ENCODE results near the gene RALGDS.
A peak's percentile ranks its signal among the peaks of the same experiment; 100 is the strongest.
"Not testable (repeated sequence)": the region's sequence is repeated elsewhere in the genome, so short reads cannot be mapped to it uniquely, and the experiment has no call there.

The RALGDS gene

GRCh38 chr9:133106511-133107244 is 14.4 kb downstream of the RALGDS start:
- DNase-seq (ENCODE audit: low spot score): no peak

- no peak for DNase-seq (ENCODE audit: low spot score)
These were observed 15.6 kb downstream of the RALGDS start for GRCh38 chr9:133105461-133105770.

GRCh38 chr9:133104718-133105460 is 16.2 kb downstream of the RALGDS start:
- no peak for DNase-seq (ENCODE audit: low spot score)

GRCh38 chr9:133103987-133104505 is 17.0 kb downstream of the RALGDS start:
- no peak for DNase-seq (ENCODE audit: low spot score)

- peak; percentile 59 for DNase-seq (ENCODE audit: low spot score)
These were observed 17.7 kb downstream of the RALGDS start for GRCh38 chr9:133103183-133103986.

DNA sequence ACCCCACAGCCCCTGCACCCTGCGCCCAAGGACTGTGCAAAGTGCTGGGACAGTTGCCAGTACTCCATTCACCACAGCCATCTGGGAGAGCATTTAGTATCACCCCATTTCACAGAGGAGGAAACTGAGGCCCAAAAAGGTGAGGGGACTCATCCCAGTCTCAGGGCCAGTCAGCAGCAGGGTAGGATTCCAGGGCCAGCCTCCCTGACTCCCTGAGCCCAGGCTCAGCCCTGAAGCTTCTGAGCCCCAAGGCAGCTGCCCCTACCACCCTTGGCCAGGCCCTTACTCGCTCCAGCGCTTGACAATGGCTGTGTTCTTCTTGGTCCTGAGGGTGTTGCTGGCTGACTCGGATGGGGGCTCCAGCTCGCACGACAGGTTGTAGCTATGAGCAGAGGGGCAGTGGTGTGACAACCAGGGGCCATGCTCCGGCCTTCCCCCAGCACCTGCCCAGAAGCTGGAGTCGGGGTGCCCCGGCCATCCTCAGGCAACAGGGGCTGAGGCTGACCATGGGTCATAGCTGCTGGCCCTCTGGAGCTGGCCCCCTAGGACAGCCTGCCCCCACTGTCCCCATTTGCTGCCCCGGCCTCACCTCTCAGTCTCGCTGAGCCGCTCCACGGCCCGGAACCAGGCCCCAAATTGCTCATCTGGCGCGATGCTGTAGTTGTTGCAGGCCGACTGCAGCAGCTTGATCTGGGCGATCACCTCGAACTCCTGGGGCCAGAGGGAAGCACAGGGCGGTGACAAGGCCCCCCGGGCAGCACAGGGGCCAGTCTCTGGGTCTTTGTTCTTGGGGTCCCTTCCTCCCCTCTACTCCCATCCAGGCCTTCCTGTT is 18.6 kb downstream of the RALGDS start:
- no peak for DNase-seq (ENCODE audit: low spot score)

- no peak for DNase-seq (ENCODE audit: low spot score)
These were observed 19.5 kb downstream of the RALGDS start for GRCh38 chr9:133101356-133102189.

- no peak for DNase-seq (ENCODE audit: low spot score)
These were observed 20.3 kb downstream of the RALGDS start for GRCh38 chr9:133100506-133101355.

DNA sequence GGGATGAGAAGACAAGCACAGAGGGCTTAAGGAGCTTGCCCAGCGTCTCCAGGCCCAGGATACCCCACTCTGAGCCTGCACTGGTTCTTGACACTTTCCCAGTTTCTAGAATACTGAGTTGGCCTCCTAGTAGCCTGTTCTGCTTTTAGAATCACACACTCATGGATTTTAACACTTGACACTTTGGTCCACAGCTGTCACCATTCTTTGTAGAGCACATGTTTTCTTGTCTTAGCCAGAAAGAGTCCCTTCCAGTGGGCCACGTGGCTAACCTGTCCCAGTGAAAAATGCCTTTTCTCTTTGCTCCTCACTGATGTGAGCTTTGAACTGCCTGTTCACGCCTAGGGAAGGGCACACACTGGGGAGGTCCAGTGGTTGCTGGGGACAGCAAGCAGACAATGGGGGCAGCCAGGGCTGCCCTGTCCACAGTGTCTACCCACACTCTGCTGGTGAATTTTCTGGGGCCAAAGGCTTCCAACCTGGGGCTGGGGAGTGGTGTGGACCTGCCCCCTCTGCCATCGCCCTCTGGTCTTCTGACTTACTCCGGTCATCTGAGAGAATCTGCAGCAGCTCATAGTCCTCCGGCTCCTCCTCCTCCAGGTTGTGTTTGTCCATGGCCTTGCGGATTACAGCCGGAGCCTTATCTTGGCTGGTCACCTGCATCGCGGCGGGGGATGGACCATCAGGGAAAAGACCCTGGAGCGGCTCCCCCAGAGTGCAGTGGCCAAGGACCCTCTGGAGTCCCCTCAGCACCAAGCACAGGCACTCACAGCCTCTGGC is 21.1 kb downstream of the RALGDS start:
- DNase-seq (ENCODE audit: low spot score): no peak

- DNase-seq (ENCODE audit: low spot score): no peak
These were observed 22.2 kb downstream of the RALGDS start for GRCh38 chr9:133098871-133099270.

DNA sequence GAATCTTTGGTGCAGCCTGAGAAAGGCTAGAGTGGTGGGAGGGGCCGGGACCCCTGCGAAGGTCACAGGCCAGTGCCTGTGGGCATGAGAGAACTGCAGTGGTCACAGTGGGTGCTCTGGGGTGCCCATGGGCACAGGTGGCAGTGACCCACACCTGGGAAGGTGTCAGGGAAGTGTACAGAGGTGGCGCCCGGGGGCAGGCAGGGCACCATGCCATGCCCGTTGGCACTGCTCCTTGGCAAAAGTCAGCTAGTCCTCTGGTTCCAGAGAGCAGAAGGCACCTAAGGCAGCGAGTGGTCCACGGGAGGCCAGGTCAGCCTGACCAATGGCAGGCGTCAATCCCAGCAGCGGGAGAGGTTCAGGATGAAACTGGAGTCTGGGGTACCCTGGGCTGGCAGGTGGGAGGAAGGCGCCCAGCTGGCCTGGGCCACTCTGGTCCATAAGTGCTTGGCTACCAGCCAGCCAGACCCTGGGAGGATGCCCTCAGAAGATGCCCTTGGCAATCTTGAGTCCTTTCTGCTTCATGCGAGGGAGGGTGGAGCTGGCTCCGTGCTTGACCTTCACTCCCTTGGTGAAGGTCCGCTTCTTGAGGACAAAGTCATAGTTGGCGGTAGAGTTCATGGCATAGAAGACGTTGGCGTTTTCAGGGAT is 22.8 kb downstream of the RALGDS start:
- DNase-seq (ENCODE audit: low spot score): no peak

GRCh38 chr9:133094842-133095393 is 26.1 kb downstream of the RALGDS start:
- no peak for DNase-seq (ENCODE audit: low spot score)

DNA sequence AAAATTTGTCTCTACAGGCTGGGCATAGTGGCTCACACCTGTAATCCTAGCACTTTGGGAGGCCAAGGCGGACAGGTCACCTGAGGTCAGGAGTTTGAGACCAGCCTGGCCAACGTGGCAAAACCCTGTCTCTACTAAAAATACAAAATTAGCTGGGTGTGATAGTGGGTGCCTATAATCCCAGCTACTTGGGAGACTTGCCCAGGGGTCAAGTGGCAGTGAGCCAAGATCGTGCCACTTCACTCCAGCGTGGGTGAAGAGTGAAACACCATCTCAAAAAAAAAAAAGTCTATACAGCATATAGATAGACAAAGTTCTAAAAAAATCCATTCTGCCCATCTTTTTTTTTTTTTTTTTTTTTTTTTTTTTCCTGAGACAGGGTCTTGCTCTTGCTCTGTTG is 26.7 kb downstream of the RALGDS start:
- not testable (repeated sequence) for DNase-seq (ENCODE audit: low spot score)

GRCh38 chr9:133090752-133091385 is 30.2 kb downstream of the RALGDS start:
- DNase-seq (ENCODE audit: low spot score): no peak

DNA sequence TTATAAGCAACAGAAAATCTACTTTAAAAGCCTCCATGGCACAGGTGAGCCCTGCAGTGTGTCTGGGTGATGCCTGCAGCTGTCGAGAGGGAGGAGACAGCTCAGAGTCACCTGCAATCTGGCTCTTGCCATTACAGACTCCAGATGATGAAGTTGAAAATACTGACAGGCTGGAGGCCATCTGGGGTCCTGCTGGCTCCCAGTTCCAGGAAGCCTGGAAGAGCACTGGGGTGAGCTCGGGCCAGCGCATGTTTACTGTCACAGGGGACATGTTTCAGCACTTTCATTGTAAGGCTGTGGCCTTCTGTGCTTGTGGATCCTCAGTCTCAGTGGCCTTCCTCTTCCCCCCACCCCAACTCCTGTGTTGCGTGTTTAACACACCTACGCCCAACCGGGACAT is 30.9 kb downstream of the RALGDS start:
- no peak for DNase-seq (ENCODE audit: low spot score)

DNA sequence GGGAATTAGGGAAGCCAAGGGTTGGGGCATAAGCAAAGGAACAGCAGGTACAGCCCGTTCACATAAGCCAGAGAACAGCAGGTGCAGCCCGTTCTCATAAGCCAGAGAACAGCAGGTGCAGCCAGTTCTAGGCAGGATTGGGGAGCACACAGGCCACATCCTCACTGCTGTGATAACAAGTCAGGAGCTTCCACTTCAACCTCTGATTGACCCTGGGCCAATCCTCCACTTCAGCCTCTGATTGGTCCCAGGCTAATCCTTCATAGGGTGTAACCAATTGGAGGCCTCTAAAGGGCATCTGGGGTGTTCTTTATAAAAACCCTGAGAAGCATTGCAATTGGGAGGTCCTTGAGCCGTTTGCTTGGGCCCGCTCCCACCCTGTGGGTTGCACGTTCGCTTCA is 31.8 kb downstream of the RALGDS start:
- DNase-seq (ENCODE audit: low spot score): peak; percentile 9

DNA sequence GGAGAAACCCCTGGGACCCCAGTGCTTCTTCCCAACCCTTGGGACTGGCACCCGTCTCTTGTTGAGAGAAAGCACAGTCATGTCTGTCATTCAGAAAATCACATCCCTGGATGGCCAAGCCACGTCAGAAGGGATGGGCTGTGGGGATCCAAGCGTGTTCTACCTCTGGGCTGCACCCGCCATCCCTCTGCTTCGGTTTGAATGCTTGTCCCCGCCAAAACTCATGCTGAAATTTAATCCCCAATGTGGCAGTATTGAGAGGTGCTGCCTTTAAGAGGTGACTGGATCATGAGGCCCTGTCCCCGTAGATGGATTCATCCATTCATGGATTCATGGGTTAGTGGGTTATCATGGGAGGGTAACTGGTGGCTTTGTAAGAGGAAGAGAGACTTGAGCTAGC is 32.3 kb downstream of the RALGDS start:
- no peak for DNase-seq (ENCODE audit: low spot score)

All from SW480 (cell line).